Smooth muscle cell (in vitro differentiated cells): Measurements from ENCODE around the gene ELMOD1. TPM values are rescaled to one million over a fixed set of nuclear protein-coding genes. Genes with fewer than 3 reads are reported as not detected.
"Not testable (repeated sequence)": the region's sequence is repeated elsewhere in the genome, so short reads cannot be mapped to it uniquely, and the experiment has no call there.

Experiments used
- DNase-seq: peaks from one replicate; lab custom pipeline; 2025; ENCODE audit not compliant: unreplicated experiment; lab: John Stamatoyannopoulos, UW
- H2AFZ ChIP-seq: fragments of 200-600 bp; sonication (generic); 2 replicates; pipeline ENCODE4 v1.6.0; 2016; ENCODE audit warnings: antibody characterized with exemption, low read depth, mild to moderate bottlenecking
- H3F3A ChIP-seq: fragments of 200-600 bp; sonication (generic); 2 replicates; pipeline ENCODE4 v1.6.0; 2017; ENCODE audit warnings: antibody characterized with exemption, low read depth
- H3K27ac ChIP-seq: fragments of 200-600 bp; sonication (generic); 2 replicates; pipeline ENCODE4 v1.5.1; 2016; ENCODE audit warnings: low read depth, mild to moderate bottlenecking
- H3K27me3 ChIP-seq: fragments of 200-600 bp; sonication (generic); 2 replicates; pipeline ENCODE4 v1.6.1; 2016; ENCODE audit warnings: low read depth, mild to moderate bottlenecking
- H3K36me3 ChIP-seq: fragments of 200-600 bp; sonication (generic); 2 replicates; pipeline ENCODE4 v1.5.1; 2016; ENCODE audit warnings: low read depth
- H3K4me1 ChIP-seq: fragments of 200-600 bp; sonication (generic); 2 replicates; pipeline ENCODE4 v1.5.1; 2016; ENCODE audit warnings: low read depth
- H3K4me2 ChIP-seq: fragments of 200-600 bp; sonication (generic); 2 replicates; pipeline ENCODE4 v1.6.0; 2016; ENCODE audit warnings: mild to moderate bottlenecking
- H3K4me3 ChIP-seq: fragments of 200-600 bp; sonication (generic); 2 replicates; pipeline ENCODE4 v1.5.1; 2016; ENCODE audit warnings: mild to moderate bottlenecking
- H3K79me2 ChIP-seq: fragments of 200-600 bp; sonication (generic); 2 replicates; pipeline ENCODE4 v1.6.0; 2016; ENCODE audit warnings: low read depth, mild to moderate bottlenecking
- H3K9ac ChIP-seq: fragments of 200-600 bp; sonication (generic); 2 replicates; pipeline ENCODE4 v1.6.0; 2016; ENCODE audit warnings: low read depth
- H3K9me3 ChIP-seq: fragments of 200-600 bp; sonication (generic); replicated peaks from 2 replicates; pipeline ENCODE4 v1.5.1; 2016; ENCODE audit warnings: low read depth
- H4K20me1 ChIP-seq: fragments of 200-600 bp; sonication (generic); 2 replicates; pipeline ENCODE4 v1.6.0; 2016; ENCODE audit warnings: low read depth
- CTCF ChIP-seq: fragments of 200-600 bp; sonication (generic); IDR thresholded peaks from 2 replicates; pipeline ENCODE4 v1.5.1; 2017; ENCODE audit warnings: borderline replicate concordance, mild to moderate bottlenecking, antibody characterized with exemption; ENCODE audit not compliant: insufficient read depth, poor library complexity, severe bottlenecking
- WGBS: methylation state at CpG from one replicate; pipeline ENCODE4 v1.1.7; 2016; ENCODE audit warnings: low lambda C conversion rate; 5-methylcytosine and 5-hydroxymethylcytosine counted together
- polyA plus RNA-seq: library from polyadenylated mRNA; unstranded; fragments of >200 nt; fragmentation: Nextera tagmentation; extraction: Ambion mirVana; gene quantifications from 2 replicates; pipeline ENCODE4 v1.2.1, GENCODE V29; 2016
- total RNA-seq: library from RNA; depleted of rRNA; stranded (reverse); fragments of >200 nt; gene quantifications from 2 replicates; pipeline ENCODE4 v1.2.3, GENCODE V29; 2014

ELMOD1 gene
- total and polyA plus RNA-seq, 2 experiments from 2014 or later = 0.24 to 0.94 TPM

- Histone ChIP-seq H3K4me3 (no peak overlapping the region), H3K36me3 (no peaks in the 10 kb centered on the region), H3K9ac (no peak overlapping the region), H2AFZ (no peak overlapping the region), H3K27me3 (no peaks in the 10 kb centered on the region), H3K27ac (no peak overlapping the region), H3K79me2 (no peaks in the 10 kb centered on the region), H3F3A (no peaks in the 10 kb centered on the region), H4K20me1 (no peaks in the 10 kb centered on the region), H3K9me3 (no peaks in the 10 kb centered on the region), H3K4me1 (no peaks in the 10 kb centered on the region), H3K4me2 (no peak overlapping the region)
- WGBS = 92% methylated on average over 12 of the region's 12 CpGs
- DNase-seq = no peak
- no peak for TF ChIP-seq CTCF
Observed at GRCh38 chr11:107570015-107570414, 20.9 kb upstream of the ELMOD1 start.

- Histone ChIP-seq H3K27ac (no peak overlapping the region), H2AFZ (no peak overlapping the region), H3K4me1 (no peaks in the 10 kb centered on the region), H3K79me2 (no peaks in the 10 kb centered on the region), H3K36me3 (no peaks in the 10 kb centered on the region), H4K20me1 (no peaks in the 10 kb centered on the region), H3K27me3 (no peaks in the 10 kb centered on the region), H3K4me3 (no peak overlapping the region), H3K4me2 (no peak overlapping the region), H3K9me3 (no peaks in the 10 kb centered on the region), H3K9ac (no peak overlapping the region), H3F3A (no peaks in the 10 kb centered on the region)
- no peak for TF ChIP-seq CTCF
- no peak for DNase-seq
- 79% methylated on average over 1 of the region's 1 CpG for WGBS
Observed at GRCh38 chr11:107573438-107573837, 17.5 kb upstream of the ELMOD1 start.

GRCh38 chr11:107576497-107577345 is 14.2 kb upstream of the ELMOD1 start:
- not testable (repeated sequence) for H4K20me1 ChIP-seq, H3K4me1 ChIP-seq, H3K36me3 ChIP-seq, H3F3A ChIP-seq, H3K27me3 ChIP-seq, DNase-seq, H2AFZ ChIP-seq, H3K27ac ChIP-seq, H3K4me2 ChIP-seq, H3K9ac ChIP-seq, H3K4me3 ChIP-seq, H3K9me3 ChIP-seq, H3K79me2 ChIP-seq
- peak; percentile 79 for TF ChIP-seq CTCF
- WGBS = 25% methylated on average over 2 of the region's 2 CpGs

- Histone ChIP-seq H3K27ac (no peak overlapping the region), H4K20me1 (no peaks in the 10 kb centered on the region), H3K36me3 (no peaks in the 10 kb centered on the region), H3K4me3 (no peak overlapping the region), H2AFZ (no peak overlapping the region), H3K9me3 (no peaks in the 10 kb centered on the region), H3K9ac (no peak overlapping the region), H3K27me3 (no peaks in the 10 kb centered on the region), H3K79me2 (no peaks in the 10 kb centered on the region), H3K4me2 (no peak overlapping the region), H3F3A (no peaks in the 10 kb centered on the region), H3K4me1 (no peaks in the 10 kb centered on the region)
- DNase-seq = no peak
- no peak for TF ChIP-seq CTCF
- WGBS = 62% methylated on average over 6 of the region's 6 CpGs
Observed at GRCh38 chr11:107577346-107577711, 13.6 kb upstream of the ELMOD1 start.

- not testable (repeated sequence) for H3F3A ChIP-seq, H3K36me3 ChIP-seq, H3K79me2 ChIP-seq, H3K27me3 ChIP-seq, H3K9me3 ChIP-seq, H3K4me3 ChIP-seq, H4K20me1 ChIP-seq, H3K4me2 ChIP-seq, H2AFZ ChIP-seq, H3K27ac ChIP-seq, DNase-seq, H3K9ac ChIP-seq, H3K4me1 ChIP-seq
- WGBS = 95% methylated on average over 2 of the region's 2 CpGs
Observed at GRCh38 chr11:107579169-107579568, 11.8 kb upstream of the ELMOD1 start.
